Testis (tissue), 3 donors: ENCODE results near the gene SENP2. TPM values are rescaled to one million over a fixed set of nuclear protein-coding genes. Genes with fewer than 3 reads are reported as not detected.
A peak's percentile ranks its signal among the peaks of the same experiment; 100 is the strongest.

Source experiments
- DNase-seq: peaks from one replicate; pipeline ENCODE4 v3.0.0-alpha.2; 2019
- H3K27ac ChIP-seq, 2 donors: fragments of 200-600 bp; sonication (generic); one replicate each; pipeline ENCODE4 v1.5.1; 2019
- H3K27me3 ChIP-seq: fragments of 200-600 bp; sonication (generic); one replicate; pipeline ENCODE4 v1.5.1; 2019
- H3K36me3 ChIP-seq: fragments of 200-600 bp; sonication (generic); one replicate; pipeline ENCODE4 v1.5.1; 2017; ENCODE audit warnings: low read depth; ENCODE audit errors: missing control alignments
- H3K4me1 ChIP-seq: fragments of 200-600 bp; sonication (generic); one replicate; pipeline ENCODE4 v1.5.1; 2019
- H3K4me3 ChIP-seq, 2 donors: fragments of 200-600 bp; sonication (generic); one replicate each; pipeline ENCODE4 v1.5.1; 2017 to 2019
- H3K9me3 ChIP-seq: fragments of 200-600 bp; sonication (generic); one replicate; pipeline ENCODE4 v1.5.1; 2017
- CTCF ChIP-seq, 3 experiments: fragments of 450-650 bp in 2 of 3; fragments of 200-600 bp in 1 of 3; sonication (generic) in 1 of 3; IDR thresholded peaks; one replicate each; pipeline ENCODE4 v1.5.1; 2016 to 2019; ENCODE audit warnings: antibody characterized with exemption in 3 of 3, mild to moderate bottlenecking in 2 of 3, moderate library complexity in 1 of 3
- POLR2A ChIP-seq: fragments of 450-650 bp; IDR thresholded peaks from one replicate; pipeline ENCODE4 v1.6.1; 2017; ENCODE audit warnings: antibody characterized with exemption, mild to moderate bottlenecking, moderate library complexity
- WGBS, 2 donors: methylation state at CpG; one replicate each; pipeline ENCODE4 v1.1.5; 2018; 5-methylcytosine and 5-hydroxymethylcytosine counted together
- intact Hi-C: fragments of 100-400 bp; cut with DNase I; formaldehyde crosslinking; loops from one replicate; pipeline ENCODE4 v1.15.1; 2023; ENCODE audit warnings: low total_unique reads
- polyA plus RNA-seq: library from polyadenylated mRNA; stranded (reverse); fragments of 350-450 nt; fragmentation: Illumina TruSeq; extraction: RNeasy Lipid Tissue Mini Kit (QIAGEN cat#74804); gene quantifications from one replicate; pipeline ENCODE4 v1.2.3, GENCODE V29; 2014; ENCODE audit warnings: low read depth, low replicate concordance; ENCODE audit not compliant: insufficient read depth
- total RNA-seq, 2 donors: library from RNA; depleted of rRNA; stranded (reverse); fragments of >200 nt; gene quantifications; one replicate each; pipeline ENCODE4 v1.2.3, GENCODE V29; 2016

Gene SENP2
- total and polyA plus RNA-seq, 3 donors from 2014 or later: 56.7 to 146 (median 88.1) TPM

- no peak for DNase-seq
- Histone ChIP-seq H3K27me3 (no peaks in the 10 kb centered on the region), H3K4me1 (peaks cover 5% of the 10 kb centered on the region), H3K27ac (no peak overlapping the region), H3K4me3 (no peak overlapping the region), H3K9me3 (no peaks in the 10 kb centered on the region), H3K36me3 (no peaks in the 10 kb centered on the region)
- WGBS, 2 donors: 57 to 67% methylated on average over 6 of the region's 6 CpGs
- TF ChIP-seq CTCF (IDR thresholded peaks at IDR 0.05) (no peak), POLR2A (no peak)
- intact Hi-C loops: no loop called here
Measured at GRCh38 chr3:185583925-185584324, 2.2 kb upstream of the SENP2 start.

GRCh38 chr3:185584686-185585085 is 1.4 kb upstream of the SENP2 start:
- H3K27me3 ChIP-seq: no peaks in the 10 kb centered on the region
- H3K4me3 ChIP-seq: no peak overlapping the region
- TF ChIP-seq POLR2A: no peak
- no peak for TF ChIP-seq CTCF (IDR thresholded peaks at IDR 0.05)
- peaks cover 5% of the 10 kb centered on the region for H3K4me1 ChIP-seq
- H3K27ac ChIP-seq: no peak overlapping the region
- DNase-seq: no peak
- WGBS, 2 donors: 77 to 86% methylated on average over 4 of the region's 4 CpGs
- H3K36me3 ChIP-seq: no peaks in the 10 kb centered on the region
- H3K9me3 ChIP-seq: no peaks in the 10 kb centered on the region
- intact Hi-C loops: no loop called here

GRCh38 chr3:185585518-185585858 is 607 bp upstream of the SENP2 start:
- Histone ChIP-seq H3K27me3 (no peaks in the 10 kb centered on the region), H3K4me3 (peak overlapping the region; percentile 85 to 100), H3K4me1 (peaks cover 5% of the 10 kb centered on the region), H3K27ac (peak overlapping the region; percentile 90 to 97), H3K9me3 (no peaks in the 10 kb centered on the region), H3K36me3 (no peaks in the 10 kb centered on the region)
- no peak for DNase-seq
- 19 to 20% methylated on average over 9 of the region's 9 CpGs for WGBS, 2 donors
- TF ChIP-seq POLR2A: no peak
- TF ChIP-seq CTCF (IDR thresholded peaks at IDR 0.05): no peak
- intact Hi-C loops: no loop called here

GRCh38 chr3:185586686-185587039 is 568 bp downstream of the SENP2 start:
- H3K9me3 ChIP-seq: no peaks in the 10 kb centered on the region
- TF ChIP-seq CTCF (IDR thresholded peaks at IDR 0.05) (no peak), POLR2A (no peak)
- peak overlapping the region; percentile 85 to 100 for H3K4me3 ChIP-seq
- H3K27ac ChIP-seq: peak overlapping the region; percentile 90 to 97
- intact Hi-C loops: no loop called here
- DNase-seq: no peak
- WGBS, 2 donors: 0 to 1% methylated on average over 3 to 7 of the region's 7 CpGs
- H3K27me3 ChIP-seq: no peaks in the 10 kb centered on the region
- no peaks in the 10 kb centered on the region for H3K36me3 ChIP-seq
- peaks cover 5% of the 10 kb centered on the region for H3K4me1 ChIP-seq

- H3K4me1 ChIP-seq: no peaks in the 10 kb centered on the region
- H3K27ac ChIP-seq: no peak overlapping the region
- WGBS, 2 donors: 76 to 81% methylated on average over 3 of the region's 3 CpGs
- no peak for TF ChIP-seq CTCF (IDR thresholded peaks at IDR 0.05)
- TF ChIP-seq POLR2A: no peak
- no peaks in the 10 kb centered on the region for H3K27me3 ChIP-seq
- DNase-seq: no peak
- no peaks in the 10 kb centered on the region for H3K9me3 ChIP-seq
- intact Hi-C loops: no loop called here
- H3K4me3 ChIP-seq: no peak overlapping the region
- H3K36me3 ChIP-seq: no peaks in the 10 kb centered on the region
Measured at GRCh38 chr3:185594073-185594472, 8.0 kb downstream of the SENP2 start.
